ENCODE results near the gene HLA-DRB1.

Gene HLA-DRB1

DNA sequence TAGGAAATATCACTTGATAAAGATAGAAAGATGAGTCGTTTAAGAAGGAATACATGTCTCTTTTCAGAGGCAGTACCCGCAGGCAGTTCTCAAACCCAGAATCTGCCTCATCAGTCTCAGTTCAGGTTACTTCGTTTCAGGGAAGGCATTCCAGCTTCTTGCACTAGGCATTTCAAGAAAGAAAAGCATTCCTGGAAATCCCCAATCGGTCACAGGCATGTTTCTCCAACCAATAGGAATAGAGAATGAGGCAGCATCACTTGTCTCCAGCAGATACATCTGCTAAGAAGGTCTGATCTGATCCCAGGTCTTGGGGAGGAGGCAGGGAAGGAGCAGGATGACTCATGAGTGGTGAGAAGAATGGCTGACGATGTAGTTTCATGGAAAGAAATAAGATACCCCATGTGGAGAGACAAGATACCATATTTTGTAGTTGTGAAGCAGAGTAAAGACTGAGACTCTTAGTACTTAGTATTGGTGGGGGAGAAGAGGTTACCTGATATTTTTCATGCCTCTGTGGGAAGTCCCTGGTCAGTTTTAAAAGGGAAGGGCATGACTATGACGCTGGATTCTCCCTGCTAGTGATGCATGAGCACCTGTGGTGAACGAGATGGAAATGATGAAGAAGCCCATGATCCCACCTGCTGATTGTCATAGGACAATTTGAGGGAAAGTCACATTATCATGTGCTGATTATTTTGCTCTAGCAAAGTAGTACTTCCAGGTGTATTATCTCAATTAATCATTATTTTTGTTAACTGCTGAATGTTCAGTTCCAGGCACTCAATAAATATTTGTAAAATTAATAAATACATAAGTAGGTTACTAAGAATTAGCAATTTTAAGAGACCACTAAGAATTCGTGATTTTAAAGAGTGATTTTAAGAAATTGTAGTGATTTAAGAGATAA is 20.3 kb upstream of the HLA-DRB1 start:
- peak; percentile 100 for ATAC-seq
- TF ChIP-seq, protein P1, sequence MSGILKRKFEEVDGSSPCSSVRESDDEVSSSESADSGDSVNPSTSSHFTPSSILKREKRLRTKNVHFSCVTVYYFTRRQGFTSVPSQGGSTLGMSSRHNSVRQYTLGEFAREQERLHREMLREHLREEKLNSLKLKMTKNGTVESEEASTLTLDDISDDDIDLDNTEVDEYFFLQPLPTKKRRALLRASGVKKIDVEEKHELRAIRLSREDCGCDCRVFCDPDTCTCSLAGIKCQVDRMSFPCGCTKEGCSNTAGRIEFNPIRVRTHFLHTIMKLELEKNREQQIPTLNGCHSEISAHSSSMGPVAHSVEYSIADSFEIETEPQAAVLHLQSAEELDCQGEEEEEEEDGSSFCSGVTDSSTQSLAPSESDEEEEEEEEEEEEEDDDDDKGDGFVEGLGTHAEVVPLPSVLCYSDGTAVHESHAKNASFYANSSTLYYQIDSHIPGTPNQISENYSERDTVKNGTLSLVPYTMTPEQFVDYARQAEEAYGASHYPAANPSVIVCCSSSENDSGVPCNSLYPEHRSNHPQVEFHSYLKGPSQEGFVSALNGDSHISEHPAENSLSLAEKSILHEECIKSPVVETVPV (CRISPR knock-in tag; IDR thresholded peaks at IDR 0.05): no peak
- TF ChIP-seq PPARA (CRISPR knock-in tag; IDR thresholded peaks at IDR 0.05; ENCODE audit: borderline replicate concordance) (no peak), ZNF70 (CRISPR knock-in tag; IDR thresholded peaks at IDR 0.05) (no peak), OSR1 (CRISPR knock-in tag; IDR thresholded peaks at IDR 0.05) (no peak), ZNF8 (CRISPR knock-in tag; IDR thresholded peaks at IDR 0.05) (no peak), ARNTL (CRISPR knock-in tag; IDR thresholded peaks at IDR 0.05; ENCODE audit: borderline replicate concordance, low read depth) (no peak), CSDC2 (CRISPR knock-in tag; IDR thresholded peaks at IDR 0.05) (no peak)
- TF ChIP-seq, protein P2, sequence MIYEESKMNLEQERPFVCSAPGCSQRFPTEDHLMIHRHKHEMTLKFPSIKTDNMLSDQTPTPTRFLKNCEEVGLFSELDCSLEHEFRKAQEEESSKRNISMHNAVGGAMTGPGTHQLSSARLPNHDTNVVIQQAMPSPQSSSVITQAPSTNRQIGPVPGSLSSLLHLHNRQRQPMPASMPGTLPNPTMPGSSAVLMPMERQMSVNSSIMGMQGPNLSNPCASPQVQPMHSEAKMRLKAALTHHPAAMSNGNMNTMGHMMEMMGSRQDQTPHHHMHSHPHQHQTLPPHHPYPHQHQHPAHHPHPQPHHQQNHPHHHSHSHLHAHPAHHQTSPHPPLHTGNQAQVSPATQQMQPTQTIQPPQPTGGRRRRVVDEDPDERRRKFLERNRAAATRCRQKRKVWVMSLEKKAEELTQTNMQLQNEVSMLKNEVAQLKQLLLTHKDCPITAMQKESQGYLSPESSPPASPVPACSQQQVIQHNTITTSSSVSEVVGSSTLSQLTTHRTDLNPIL (CRISPR knock-in tag; IDR thresholded peaks at IDR 0.05; ENCODE audit: low read depth): no peak
- TF ChIP-seq, protein P3, sequence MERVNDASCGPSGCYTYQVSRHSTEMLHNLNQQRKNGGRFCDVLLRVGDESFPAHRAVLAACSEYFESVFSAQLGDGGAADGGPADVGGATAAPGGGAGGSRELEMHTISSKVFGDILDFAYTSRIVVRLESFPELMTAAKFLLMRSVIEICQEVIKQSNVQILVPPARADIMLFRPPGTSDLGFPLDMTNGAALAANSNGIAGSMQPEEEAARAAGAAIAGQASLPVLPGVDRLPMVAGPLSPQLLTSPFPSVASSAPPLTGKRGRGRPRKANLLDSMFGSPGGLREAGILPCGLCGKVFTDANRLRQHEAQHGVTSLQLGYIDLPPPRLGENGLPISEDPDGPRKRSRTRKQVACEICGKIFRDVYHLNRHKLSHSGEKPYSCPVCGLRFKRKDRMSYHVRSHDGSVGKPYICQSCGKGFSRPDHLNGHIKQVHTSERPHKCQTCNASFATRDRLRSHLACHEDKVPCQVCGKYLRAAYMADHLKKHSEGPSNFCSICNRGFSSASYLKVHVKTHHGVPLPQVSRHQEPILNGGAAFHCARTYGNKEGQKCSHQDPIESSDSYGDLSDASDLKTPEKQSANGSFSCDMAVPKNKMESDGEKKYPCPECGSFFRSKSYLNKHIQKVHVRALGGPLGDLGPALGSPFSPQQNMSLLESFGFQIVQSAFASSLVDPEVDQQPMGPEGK (CRISPR knock-in tag; IDR thresholded peaks at IDR 0.05; ENCODE audit: borderline replicate concordance): no peak

DNA sequence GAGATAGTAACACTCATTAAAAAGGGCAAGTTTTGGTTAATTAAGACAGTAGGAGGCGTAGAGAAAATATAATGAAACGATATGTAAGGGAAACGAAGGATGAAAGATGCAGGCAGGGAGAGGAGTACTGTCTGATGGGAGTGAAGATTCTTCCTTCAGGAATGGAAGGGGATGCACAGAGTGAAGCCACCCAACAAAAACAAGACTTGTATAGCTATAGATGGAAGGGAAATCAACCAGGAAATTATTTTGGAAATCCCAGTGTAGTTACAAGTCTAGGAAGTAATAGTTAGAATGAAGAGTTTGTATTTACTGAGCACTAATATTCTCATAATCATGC is 19.7 kb upstream of the HLA-DRB1 start:
- peak; percentile 13; the same call in 1 of the 3 replicates for ATAC-seq
- TF ChIP-seq ARNTL (CRISPR knock-in tag; IDR thresholded peaks at IDR 0.05; ENCODE audit: borderline replicate concordance, low read depth) (no peak), ZC3H10 (CRISPR knock-in tag; IDR thresholded peaks at IDR 0.05) (no peak), ZNF565 (CRISPR knock-in tag; conservative IDR thresholded peaks at IDR 0.05; ENCODE audit: low read depth) (no peak), TCF4 (CRISPR knock-in tag; IDR thresholded peaks at IDR 0.05; ENCODE audit: borderline replicate concordance) (no peak), TOX (CRISPR knock-in tag; IDR thresholded peaks at IDR 0.05; ENCODE audit: borderline replicate concordance) (no peak), ZFP30 (CRISPR knock-in tag; IDR thresholded peaks at IDR 0.05) (no peak), RARB (CRISPR knock-in tag; IDR thresholded peaks at IDR 0.05) (no peak), ZFP3 (CRISPR knock-in tag; IDR thresholded peaks at IDR 0.05) (no peak)
- TF ChIP-seq, protein P1 (CRISPR knock-in tag; IDR thresholded peaks at IDR 0.05): no peak
- TF ChIP-seq, protein P4, sequence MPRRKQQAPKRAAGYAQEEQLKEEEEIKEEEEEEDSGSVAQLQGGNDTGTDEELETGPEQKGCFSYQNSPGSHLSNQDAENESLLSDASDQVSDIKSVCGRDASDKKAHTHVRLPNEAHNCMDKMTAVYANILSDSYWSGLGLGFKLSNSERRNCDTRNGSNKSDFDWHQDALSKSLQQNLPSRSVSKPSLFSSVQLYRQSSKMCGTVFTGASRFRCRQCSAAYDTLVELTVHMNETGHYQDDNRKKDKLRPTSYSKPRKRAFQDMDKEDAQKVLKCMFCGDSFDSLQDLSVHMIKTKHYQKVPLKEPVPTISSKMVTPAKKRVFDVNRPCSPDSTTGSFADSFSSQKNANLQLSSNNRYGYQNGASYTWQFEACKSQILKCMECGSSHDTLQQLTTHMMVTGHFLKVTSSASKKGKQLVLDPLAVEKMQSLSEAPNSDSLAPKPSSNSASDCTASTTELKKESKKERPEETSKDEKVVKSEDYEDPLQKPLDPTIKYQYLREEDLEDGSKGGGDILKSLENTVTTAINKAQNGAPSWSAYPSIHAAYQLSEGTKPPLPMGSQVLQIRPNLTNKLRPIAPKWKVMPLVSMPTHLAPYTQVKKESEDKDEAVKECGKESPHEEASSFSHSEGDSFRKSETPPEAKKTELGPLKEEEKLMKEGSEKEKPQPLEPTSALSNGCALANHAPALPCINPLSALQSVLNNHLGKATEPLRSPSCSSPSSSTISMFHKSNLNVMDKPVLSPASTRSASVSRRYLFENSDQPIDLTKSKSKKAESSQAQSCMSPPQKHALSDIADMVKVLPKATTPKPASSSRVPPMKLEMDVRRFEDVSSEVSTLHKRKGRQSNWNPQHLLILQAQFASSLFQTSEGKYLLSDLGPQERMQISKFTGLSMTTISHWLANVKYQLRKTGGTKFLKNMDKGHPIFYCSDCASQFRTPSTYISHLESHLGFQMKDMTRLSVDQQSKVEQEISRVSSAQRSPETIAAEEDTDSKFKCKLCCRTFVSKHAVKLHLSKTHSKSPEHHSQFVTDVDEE (CRISPR knock-in tag; IDR thresholded peaks at IDR 0.05): no peak
- TF ChIP-seq, protein P3 (CRISPR knock-in tag; IDR thresholded peaks at IDR 0.05; ENCODE audit: borderline replicate concordance): no peak

DNA sequence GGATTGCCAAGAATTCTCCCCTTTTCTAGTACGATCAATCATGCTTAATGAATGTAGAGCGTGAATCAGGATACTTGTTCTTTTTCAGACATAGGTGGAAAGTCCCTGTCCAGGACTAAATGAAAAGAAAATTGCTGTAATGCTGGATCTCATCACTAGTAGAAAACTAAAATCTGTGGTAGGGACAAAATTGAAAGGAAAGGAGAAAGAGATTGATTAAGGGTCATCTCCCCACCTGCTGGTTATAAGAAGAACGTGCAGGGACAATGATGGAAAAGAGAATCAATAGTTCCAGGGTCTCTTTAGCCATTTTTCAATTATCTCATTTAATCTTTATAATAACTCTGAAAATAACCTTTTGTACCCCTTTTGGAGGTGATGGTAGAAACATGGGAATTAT is 18.7 kb upstream of the HLA-DRB1 start:
- TF ChIP-seq BACH2 (CRISPR knock-in tag; IDR thresholded peaks at IDR 0.05; ENCODE audit: borderline replicate concordance): no peak
- no peak for TF ChIP-seq ZNF70 (CRISPR knock-in tag; IDR thresholded peaks at IDR 0.05)
- TF ChIP-seq CSDC2 (CRISPR knock-in tag; IDR thresholded peaks at IDR 0.05): no peak
- TF ChIP-seq, protein P5, sequence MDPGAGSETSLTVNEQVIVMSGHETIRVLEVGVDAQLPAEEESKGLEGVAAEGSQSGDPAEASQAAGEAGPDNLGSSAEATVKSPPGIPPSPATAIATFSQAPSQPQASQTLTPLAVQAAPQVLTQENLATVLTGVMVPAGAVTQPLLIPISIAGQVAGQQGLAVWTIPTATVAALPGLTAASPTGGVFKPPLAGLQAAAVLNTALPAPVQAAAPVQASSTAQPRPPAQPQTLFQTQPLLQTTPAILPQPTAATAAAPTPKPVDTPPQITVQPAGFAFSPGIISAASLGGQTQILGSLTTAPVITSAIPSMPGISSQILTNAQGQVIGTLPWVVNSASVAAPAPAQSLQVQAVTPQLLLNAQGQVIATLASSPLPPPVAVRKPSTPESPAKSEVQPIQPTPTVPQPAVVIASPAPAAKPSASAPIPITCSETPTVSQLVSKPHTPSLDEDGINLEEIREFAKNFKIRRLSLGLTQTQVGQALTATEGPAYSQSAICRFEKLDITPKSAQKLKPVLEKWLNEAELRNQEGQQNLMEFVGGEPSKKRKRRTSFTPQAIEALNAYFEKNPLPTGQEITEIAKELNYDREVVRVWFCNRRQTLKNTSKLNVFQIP (CRISPR knock-in tag; IDR thresholded peaks at IDR 0.05; ENCODE audit: borderline replicate concordance, low read depth): no peak
- TF ChIP-seq ZFP30 (CRISPR knock-in tag; IDR thresholded peaks at IDR 0.05): no peak
- no peak for TF ChIP-seq TCF4 (CRISPR knock-in tag; IDR thresholded peaks at IDR 0.05; ENCODE audit: borderline replicate concordance)
- no peak for TF ChIP-seq ZNF565 (CRISPR knock-in tag; conservative IDR thresholded peaks at IDR 0.05; ENCODE audit: low read depth)
- TF ChIP-seq ESRRG (CRISPR knock-in tag; IDR thresholded peaks at IDR 0.05): no peak
- TF ChIP-seq, protein P1 (CRISPR knock-in tag; IDR thresholded peaks at IDR 0.05): no peak
- TF ChIP-seq TOX (CRISPR knock-in tag; IDR thresholded peaks at IDR 0.05; ENCODE audit: borderline replicate concordance): no peak
- no peak for TF ChIP-seq ARNTL (CRISPR knock-in tag; IDR thresholded peaks at IDR 0.05; ENCODE audit: borderline replicate concordance, low read depth)
- no peak for TF ChIP-seq RARB (CRISPR knock-in tag; IDR thresholded peaks at IDR 0.05)

More for the DNA sequence above, 18.7 kb upstream of the HLA-DRB1 start:
- ATAC-seq: no peak

Data from SK-N-SH treated with all-trans-retinoic acid at 6 μM for 48 hours (cell line).